PC-3 (cell line): ENCODE data around the gene ZNF483. TPM values are rescaled to one million over a fixed set of nuclear protein-coding genes. Genes with fewer than 3 reads are reported as not detected.
"Not testable (repeated sequence)": the region's sequence is repeated elsewhere in the genome, so short reads cannot be mapped to it uniquely, and the experiment has no call there.

Source experiments
- ATAC-seq: fragments of 200-7000 bp; cut with Tn5 transposase; 2 replicates; pipeline ENCODE4 v1.9.1; 2020; ENCODE audit warnings: mild to moderate bottlenecking, moderate library complexity
- BruUV-seq: library from RNA; stranded (reverse); fragments of 400-500 nt; replicated peaks from 2 replicates; lab custom pipeline; 2021; lab: Mats Ljungman, UMichigan
- CTCF ChIA-PET: fragments of 300-600 bp; sonication (Branson Sonifier 250); formaldehyde crosslinking; loops from one replicate; lab custom pipeline; 2022; ENCODE audit warnings: antibody characterized with exemption; lab: Charles Lee
- POLR2A ChIA-PET: fragments of 300-600 bp; sonication (Branson Sonifier 250); formaldehyde crosslinking; loops from one replicate; lab custom pipeline; 2022; ENCODE audit warnings: antibody characterized with exemption; ENCODE audit not compliant: unreplicated experiment; lab: Charles Lee
- DNase-seq: peaks from one replicate; pipeline ENCODE4 v3.0.0-alpha.2; 2015
- H2AFZ ChIP-seq: fragments of 300-600 bp; sonication (generic); 2 replicates; pipeline ENCODE4 v1.6.0; 2016; ENCODE audit warnings: antibody characterized with exemption, low read length
- H3F3A ChIP-seq: fragments of 300-600 bp; sonication (generic); one replicate; pipeline ENCODE4 v1.6.0; 2017; ENCODE audit warnings: antibody characterized with exemption, low read length, control low read depth, mild to moderate bottlenecking; ENCODE audit not compliant: unreplicated experiment
- H3K27ac ChIP-seq: fragments of 300-600 bp; sonication (generic); 2 replicates; pipeline ENCODE4 v1.5.1; 2016; ENCODE audit warnings: mild to moderate bottlenecking, low read length
- H3K27me3 ChIP-seq: fragments of 300-600 bp; sonication (generic); 2 replicates; pipeline ENCODE4 v1.6.1; 2016; ENCODE audit warnings: low read length, mixed read lengths
- H3K36me3 ChIP-seq: fragments of 300-600 bp; sonication (generic); 2 replicates; pipeline ENCODE4 v1.6.1; 2016; ENCODE audit warnings: low read depth, mixed run types, low read length, mixed read lengths
- H3K4me1 ChIP-seq: fragments of 300-600 bp; sonication (generic); 2 replicates; pipeline ENCODE4 v1.5.1; 2016; ENCODE audit warnings: low read length; ENCODE audit not compliant: insufficient read depth
- H3K4me2 ChIP-seq: fragments of 300-600 bp; sonication (generic); 2 replicates; pipeline ENCODE4 v1.6.0; 2016; ENCODE audit warnings: low read length
- H3K4me3 ChIP-seq: fragments of 300-600 bp; sonication (generic); 2 replicates; pipeline ENCODE4 v1.5.1; 2016; ENCODE audit warnings: mild to moderate bottlenecking, low read length, mixed read lengths
- H3K79me2 ChIP-seq: fragments of 300-600 bp; sonication (generic); 2 replicates; pipeline ENCODE4 v1.6.1; 2017; ENCODE audit warnings: low read length, mixed read lengths
- H3K9ac ChIP-seq: fragments of 300-600 bp; sonication (generic); 2 replicates; pipeline ENCODE4 v1.6.0; 2016; ENCODE audit warnings: mild to moderate bottlenecking, low read length
- H3K9me2 ChIP-seq: fragments of 300-600 bp; sonication (generic); replicated peaks from 2 replicates; pipeline ENCODE4 v1.6.1; 2016; ENCODE audit warnings: mixed run types, low read length, mixed read lengths
- H3K9me3 ChIP-seq: fragments of 300-600 bp; sonication (generic); 2 replicates; pipeline ENCODE4 v1.6.1; 2016; ENCODE audit warnings: low read length, mixed read lengths
- H4K20me1 ChIP-seq: fragments of 300-600 bp; sonication (generic); 2 replicates; pipeline ENCODE4 v1.6.1; 2016; ENCODE audit warnings: low read length, mixed read lengths
- EZH2 ChIP-seq: fragments of 300-600 bp; sonication (generic); IDR thresholded peaks from one replicate; pipeline ENCODE4 v1.6.1; 2017; ENCODE audit warnings: antibody characterized with exemption, mild to moderate bottlenecking, low read length; ENCODE audit not compliant: unreplicated experiment
- EZH2phosphoT487 ChIP-seq: fragments of 300-600 bp; sonication (generic); IDR thresholded peaks from 2 replicates; pipeline ENCODE4 v1.6.1; 2018; ENCODE audit warnings: mild to moderate bottlenecking, antibody characterized with exemption, low read length, borderline replicate concordance
- intact Hi-C: fragments of 100-400 bp; cut with micrococcal nuclease; formaldehyde crosslinking; loops from 2 replicates; pipeline ENCODE4 v1.9.0; 2023
- total RNA-seq: library from RNA; depleted of rRNA; stranded (reverse); fragments of >200 nt; gene quantifications from 2 replicates; pipeline ENCODE4 v1.2.3, GENCODE V29; 2014
- TF ChIP-seq, protein P1 (sequence below): fragments of 300-600 bp; sonication (generic); conservative IDR thresholded peaks from 2 replicates; pipeline ENCODE4 v1.5.1; 2017; ENCODE audit warnings: antibody characterized with exemption, low read depth, mild to moderate bottlenecking, low read length

ZNF483 gene
- total RNA-seq, 1 experiment from 2014 or later, result 3.9 TPM

DNA sequence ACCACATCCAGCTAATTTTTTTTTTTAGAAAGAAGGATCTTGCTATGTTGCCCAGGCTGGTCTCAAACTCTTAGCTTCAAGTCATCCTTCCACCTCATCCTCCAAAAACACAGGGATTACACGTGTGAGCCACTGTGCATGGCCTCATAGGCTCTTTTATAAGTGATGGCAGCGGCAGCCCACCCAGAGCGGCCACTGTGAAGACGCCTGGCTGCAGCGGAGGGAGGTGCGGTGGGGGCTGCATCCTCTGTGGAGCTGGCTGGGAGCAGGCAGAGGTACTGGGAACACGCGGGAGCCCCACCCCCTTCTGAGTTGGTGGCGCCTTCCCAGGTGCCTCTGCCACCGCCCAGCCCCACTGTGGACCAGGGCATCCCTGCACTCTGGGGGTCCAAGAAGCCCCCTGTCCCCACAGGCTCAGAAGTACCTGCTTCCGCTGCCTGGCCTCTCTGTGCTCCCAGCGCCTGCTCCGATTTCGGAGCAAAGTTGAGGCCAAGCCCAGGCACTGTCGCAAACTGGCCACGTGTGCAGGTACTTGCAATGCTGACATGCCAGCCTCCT, 23.9 kb upstream of the ZNF483 start:
- no peaks in the 10 kb centered on the region for H3K9me3 ChIP-seq
- DNase-seq (no peak), ATAC-seq (no peak)
- H3K27ac ChIP-seq, result no peak overlapping the region
- no peak overlapping the region for H3K4me2 ChIP-seq
- no peak overlapping the region for H3K4me3 ChIP-seq
- ChIA-PET CTCF (no interaction called here), POLR2A (no interaction called here)
- H3K9ac ChIP-seq, result no peak overlapping the region
- BruUV-seq, result no TSS peak
- no peaks in the 10 kb centered on the region for H3F3A ChIP-seq
- no peaks in the 10 kb centered on the region for H3K27me3 ChIP-seq
- H2AFZ ChIP-seq, result no peak overlapping the region
- no peaks in the 10 kb centered on the region for H3K79me2 ChIP-seq
- TF ChIP-seq EZH2 (no peak), EZH2phosphoT487 (no peak)
- TF ChIP-seq, protein P1, sequence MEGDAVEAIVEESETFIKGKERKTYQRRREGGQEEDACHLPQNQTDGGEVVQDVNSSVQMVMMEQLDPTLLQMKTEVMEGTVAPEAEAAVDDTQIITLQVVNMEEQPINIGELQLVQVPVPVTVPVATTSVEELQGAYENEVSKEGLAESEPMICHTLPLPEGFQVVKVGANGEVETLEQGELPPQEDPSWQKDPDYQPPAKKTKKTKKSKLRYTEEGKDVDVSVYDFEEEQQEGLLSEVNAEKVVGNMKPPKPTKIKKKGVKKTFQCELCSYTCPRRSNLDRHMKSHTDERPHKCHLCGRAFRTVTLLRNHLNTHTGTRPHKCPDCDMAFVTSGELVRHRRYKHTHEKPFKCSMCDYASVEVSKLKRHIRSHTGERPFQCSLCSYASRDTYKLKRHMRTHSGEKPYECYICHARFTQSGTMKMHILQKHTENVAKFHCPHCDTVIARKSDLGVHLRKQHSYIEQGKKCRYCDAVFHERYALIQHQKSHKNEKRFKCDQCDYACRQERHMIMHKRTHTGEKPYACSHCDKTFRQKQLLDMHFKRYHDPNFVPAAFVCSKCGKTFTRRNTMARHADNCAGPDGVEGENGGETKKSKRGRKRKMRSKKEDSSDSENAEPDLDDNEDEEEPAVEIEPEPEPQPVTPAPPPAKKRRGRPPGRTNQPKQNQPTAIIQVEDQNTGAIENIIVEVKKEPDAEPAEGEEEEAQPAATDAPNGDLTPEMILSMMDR, result no peak
- H3K4me1 ChIP-seq, result no peaks in the 10 kb centered on the region
- no peaks in the 10 kb centered on the region for H3K9me2 ChIP-seq
- H4K20me1 ChIP-seq, result no peaks in the 10 kb centered on the region
- intact Hi-C loops, result no loop called here
- H3K36me3 ChIP-seq, result no peaks in the 10 kb centered on the region

DNA sequence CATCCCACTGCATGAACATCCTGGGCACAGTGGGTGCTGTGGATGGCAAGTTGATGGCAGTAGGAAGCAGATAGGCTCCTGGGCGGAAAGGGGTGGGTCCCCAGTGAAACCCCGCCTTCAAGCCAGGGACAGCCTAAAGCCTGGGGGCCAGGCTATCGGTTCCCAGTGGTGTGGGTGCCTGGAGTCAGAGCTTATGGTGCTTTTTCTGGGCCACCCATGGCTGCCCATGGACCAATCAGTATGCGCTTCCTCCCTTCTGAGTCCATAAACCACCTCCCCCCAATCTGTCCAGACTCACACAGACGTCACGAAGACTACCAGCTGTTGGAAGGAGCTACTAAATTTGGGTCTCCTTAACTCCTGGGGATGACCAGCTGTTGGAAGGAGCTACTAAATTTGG, 23.3 kb upstream of the ZNF483 start:
- ATAC-seq, result no peak
- Histone ChIP-seq H3K79me2 (no peaks in the 10 kb centered on the region), H3K27ac (no peak overlapping the region), H3K4me3 (no peak overlapping the region), H3K27me3 (no peaks in the 10 kb centered on the region), H3K36me3 (no peaks in the 10 kb centered on the region), H3K9me2 (no peaks in the 10 kb centered on the region), H3K9ac (no peak overlapping the region), H4K20me1 (no peaks in the 10 kb centered on the region), H3K4me2 (no peak overlapping the region), H3K9me3 (no peaks in the 10 kb centered on the region), H3F3A (no peaks in the 10 kb centered on the region), H2AFZ (no peak overlapping the region), H3K4me1 (no peaks in the 10 kb centered on the region)
- ChIA-PET CTCF (no interaction called here), POLR2A (no interaction called here)
- no peak for DNase-seq
- intact Hi-C loops, result no loop called here
- BruUV-seq, result no TSS peak
- no peak for TF ChIP-seq EZH2phosphoT487
- TF ChIP-seq, protein P1, result no peak
- no peak for TF ChIP-seq EZH2

DNA sequence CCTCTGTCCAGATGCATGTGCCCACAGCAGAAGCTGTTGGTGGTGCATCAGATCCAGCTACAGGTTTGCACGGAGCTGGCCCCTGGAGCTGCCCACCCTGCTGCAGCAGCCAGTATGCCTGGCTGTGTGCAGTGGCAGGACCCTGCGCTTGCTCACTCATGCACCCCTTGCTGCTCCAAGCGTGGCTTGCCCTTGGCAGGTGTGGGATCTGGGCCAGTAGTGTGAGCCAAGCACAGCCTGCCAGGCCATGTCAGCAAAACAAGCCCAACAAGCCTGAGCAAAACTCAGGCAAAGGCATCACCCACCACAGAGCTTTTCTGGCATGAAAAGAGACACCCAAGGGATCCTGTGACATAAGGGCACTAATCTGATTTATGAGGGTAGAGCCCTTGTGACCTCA, 22.5 kb upstream of the ZNF483 start:
- ChIA-PET POLR2A (no interaction called here), CTCF (no interaction called here)
- H3K9me2 ChIP-seq, result no peaks in the 10 kb centered on the region

DNA sequence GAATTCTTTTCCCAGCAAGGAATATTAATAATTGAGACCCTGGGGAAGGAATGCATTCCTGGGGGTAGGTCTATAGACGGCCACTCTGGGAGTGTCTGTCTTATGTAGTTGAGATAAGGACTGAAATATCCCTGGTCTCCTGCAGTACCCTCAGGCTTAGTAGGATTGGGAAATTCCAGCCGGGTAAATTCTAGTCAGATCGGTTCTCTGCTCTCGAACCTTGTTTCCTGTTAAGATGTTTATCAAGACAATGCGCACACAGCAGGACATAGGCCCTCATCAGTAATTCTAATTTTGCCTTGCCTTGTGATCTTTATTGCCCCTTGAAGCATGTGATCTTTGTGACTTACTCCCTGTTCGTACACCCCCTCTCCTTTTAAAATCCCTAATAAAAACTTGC, 13.4 kb upstream of the ZNF483 start:
- intact Hi-C loops, H3K27ac ChIP-seq, CTCF ChIA-PET, H2AFZ ChIP-seq, ATAC-seq, H3K79me2 ChIP-seq, H3K9me3 ChIP-seq, POLR2A ChIA-PET, H3K36me3 ChIP-seq, H3K4me1 ChIP-seq, DNase-seq, H3K27me3 ChIP-seq, H3K4me3 ChIP-seq, H3F3A ChIP-seq, BruUV-seq, H3K9me2 ChIP-seq, H4K20me1 ChIP-seq, H3K9ac ChIP-seq, H3K4me2 ChIP-seq: not testable (repeated sequence)

More for the DNA sequence above, 22.5 kb upstream of the ZNF483 start:
- Histone ChIP-seq H3K4me3 (no peak overlapping the region), H4K20me1 (no peaks in the 10 kb centered on the region), H3K36me3 (no peaks in the 10 kb centered on the region), H3K4me1 (no peaks in the 10 kb centered on the region), H3K27me3 (no peaks in the 10 kb centered on the region), H3K79me2 (no peaks in the 10 kb centered on the region), H3K9ac (no peak overlapping the region), H3F3A (no peaks in the 10 kb centered on the region), H3K27ac (no peak overlapping the region), H3K9me3 (no peaks in the 10 kb centered on the region), H3K4me2 (no peak overlapping the region), H2AFZ (no peak overlapping the region)
- intact Hi-C loops, result no loop called here
- no TSS peak for BruUV-seq
- DNase-seq, result no peak
- TF ChIP-seq, protein P1, result no peak
- TF ChIP-seq EZH2phosphoT487 (no peak), EZH2 (no peak)
- ATAC-seq, result no peak
